ENCODE results near the gene ANKRD12.

ANKRD12 gene

GRCh38 chr18:9188359-9189231, 52.0 kb downstream of the ANKRD12 start:
- no peak for DNase-seq (ENCODE audit: low read depth)

GRCh38 chr18:9189491-9189890, 52.9 kb downstream of the ANKRD12 start:
- no peak for DNase-seq (ENCODE audit: low read depth)

- no peak for DNase-seq (ENCODE audit: low read depth)
Measured at GRCh38 chr18:9191658-9192256, 55.2 kb downstream of the ANKRD12 start.

- no peak for DNase-seq (ENCODE audit: low read depth)
Measured at GRCh38 chr18:9193031-9193430, 56.5 kb downstream of the ANKRD12 start.

- DNase-seq (ENCODE audit: low read depth): no peak
Measured at GRCh38 chr18:9196568-9196967, 60.0 kb downstream of the ANKRD12 start.

GRCh38 chr18:9199681-9200080, 63.1 kb downstream of the ANKRD12 start:
- DNase-seq (ENCODE audit: low read depth): no peak

- DNase-seq (ENCODE audit: low read depth): no peak
Measured at GRCh38 chr18:9201224-9201623, 64.6 kb downstream of the ANKRD12 start.

- no peak for DNase-seq (ENCODE audit: low read depth)
Measured at GRCh38 chr18:9204659-9205058, 68.1 kb downstream of the ANKRD12 start.

- no peak for DNase-seq (ENCODE audit: low read depth)
Measured at GRCh38 chr18:9206421-9206820, 69.8 kb downstream of the ANKRD12 start.

- no peak for DNase-seq (ENCODE audit: low read depth)
Measured at GRCh38 chr18:9209279-9209678, 72.7 kb downstream of the ANKRD12 start.

GRCh38 chr18:9210966-9211365, 74.4 kb downstream of the ANKRD12 start:
- DNase-seq (ENCODE audit: low read depth): no peak

- no peak for DNase-seq (ENCODE audit: low read depth)
Measured at GRCh38 chr18:9211955-9212354, 75.4 kb downstream of the ANKRD12 start.

GRCh38 chr18:9215221-9215933, 78.8 kb downstream of the ANKRD12 start:
- DNase-seq (ENCODE audit: low read depth): no peak

GRCh38 chr18:9216459-9216858, 79.9 kb downstream of the ANKRD12 start:
- no peak for DNase-seq (ENCODE audit: low read depth)

- DNase-seq (ENCODE audit: low read depth): no peak
Measured at GRCh38 chr18:9217743-9218451, 81.3 kb downstream of the ANKRD12 start.

- no peak for DNase-seq (ENCODE audit: low read depth)
Measured at GRCh38 chr18:9221040-9221439, 84.5 kb downstream of the ANKRD12 start.

- no peak for DNase-seq (ENCODE audit: low read depth)
Measured at GRCh38 chr18:9221661-9222060, 85.1 kb downstream of the ANKRD12 start.

GRCh38 chr18:9223356-9223755, 86.8 kb downstream of the ANKRD12 start:
- DNase-seq (ENCODE audit: low read depth): no peak

GRCh38 chr18:9226463-9226862, 89.9 kb downstream of the ANKRD12 start:
- DNase-seq (ENCODE audit: low read depth): no peak

- no peak for DNase-seq (ENCODE audit: low read depth)
Measured at GRCh38 chr18:9231852-9232486, 95.4 kb downstream of the ANKRD12 start.

GRCh38 chr18:9232977-9233376, 96.4 kb downstream of the ANKRD12 start:
- DNase-seq (ENCODE audit: low read depth): no peak

Measured in stimulated activated CD4-positive, alpha-beta T cell treated with anti-CD3 and anti-CD28 coated beads, Interleukin-2, amount 100 ng/mL, for 4 hours (primary cell).